ENCODE measurements around the gene SAG. TPM values are rescaled to one million over a fixed set of nuclear protein-coding genes. Genes with fewer than 3 reads are reported as not detected.
A peak's percentile ranks its signal among the peaks of the same experiment; 100 is the strongest.
"Not testable (repeated sequence)": the region's sequence is repeated elsewhere in the genome, so short reads cannot be mapped to it uniquely, and the experiment has no call there.

Gene SAG
- total RNA-seq, 8 experiments from 2014 or later = 0.16 to 10.3 (median 1.7) TPM; not detected in 1

DNA sequence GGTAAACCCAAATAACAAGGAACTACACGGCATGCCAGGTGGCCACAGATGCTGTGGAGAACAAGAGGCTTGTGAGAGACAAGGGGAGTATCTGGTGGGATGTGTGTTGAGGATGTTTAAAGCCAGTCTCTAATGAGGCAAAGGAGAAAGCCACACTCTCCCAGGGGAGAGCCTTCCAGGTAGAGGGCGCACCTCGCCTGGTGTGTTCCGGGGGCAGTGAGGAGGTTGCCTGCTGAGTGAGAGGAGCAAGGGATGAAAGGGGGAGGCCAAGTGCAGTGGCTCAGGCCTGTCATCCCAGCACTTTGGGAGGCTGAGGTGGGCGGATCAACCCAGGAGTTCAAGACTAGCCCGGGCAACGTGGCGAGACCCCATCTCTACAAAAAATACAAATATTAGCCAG lies 16.2 kb downstream of the SAG start:
- in situ Hi-C loops (cut with MboI; ENCODE audit: low pct_unique_long_range_greater_than_20kb in 2 of 9, low sequenced_read_pairs in 9 of 9, unreplicated experiment in 9 of 9) = no loop called here
- no peaks in the 10 kb centered on the region for H3K4me1 ChIP-seq (replicated peaks in 1 of 2)
- 58 to 96% (median 92%) methylated on average over 2 to 6 of the region's 8 CpGs; no CpG with 5 or more reads in 5 of the 10 experiments for WGBS, 10 experiments
- ATAC-seq (replicated peaks in 6 of 8) = no peak
- no peak overlapping the region for H3K27ac ChIP-seq
- no peak overlapping the region for H3K4me3 ChIP-seq

DNA sequence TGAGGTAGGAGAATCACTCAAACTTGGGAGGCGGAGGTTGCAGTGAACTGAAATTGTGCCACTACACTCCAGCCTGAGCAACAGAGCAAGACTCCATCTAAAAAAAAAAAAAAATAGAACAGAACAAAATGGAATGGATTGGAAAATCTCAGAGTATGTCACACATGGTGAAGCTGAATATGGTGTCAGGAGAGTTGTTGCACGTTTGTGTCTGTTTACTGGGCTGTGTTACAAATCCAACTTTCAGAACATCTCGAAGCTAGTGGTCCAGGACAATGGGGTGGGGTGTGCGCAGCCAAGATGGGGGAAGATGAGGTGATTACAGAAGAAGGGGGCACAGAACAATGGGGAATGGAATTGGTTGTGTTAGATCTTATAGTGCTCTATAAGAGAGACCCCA lies 17.6 kb downstream of the SAG start:
- Histone ChIP-seq H3K4me3 (no peak overlapping the region), H3K27ac (no peak overlapping the region), H3K4me1 (replicated peaks in 1 of 2) (peaks cover 8 to 9% of the 10 kb centered on the region in 2 donors)
- 17 to 100% (median 58%) methylated on average over 1 to 4 of the region's 4 CpGs; no CpG with 5 or more reads in 2 of the 10 experiments for WGBS, 10 experiments
- in situ Hi-C loops (cut with MboI; ENCODE audit: low pct_unique_long_range_greater_than_20kb in 2 of 9, low sequenced_read_pairs in 9 of 9, unreplicated experiment in 9 of 9) = no loop called here
- ATAC-seq (replicated peaks in 6 of 8) = no peak

DNA sequence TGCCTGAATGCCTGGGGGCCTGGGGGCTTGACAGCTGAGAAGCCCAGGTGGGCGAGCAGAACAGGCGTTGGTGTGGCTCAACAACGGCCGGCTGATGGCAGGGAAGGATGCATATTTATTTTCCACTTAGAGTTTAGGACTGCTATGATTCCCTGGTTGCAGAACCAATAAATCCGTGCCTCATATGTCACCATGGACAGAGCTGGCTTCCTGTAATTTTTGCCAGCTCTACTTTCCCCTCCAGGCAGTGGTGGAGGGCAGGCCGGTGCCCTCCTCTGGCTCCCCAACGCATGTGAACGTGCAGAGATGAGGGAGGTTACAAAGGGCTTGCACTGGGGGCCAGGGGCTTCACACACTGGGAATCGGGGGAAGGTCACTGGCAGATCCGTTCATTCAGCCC lies 18.2 kb downstream of the SAG start:
- Histone ChIP-seq H3K27ac (no peak overlapping the region), H3K4me1 (replicated peaks in 1 of 2) (peaks cover 8 to 9% of the 10 kb centered on the region in 2 donors), H3K4me3 (no peak overlapping the region)
- ATAC-seq (replicated peaks in 6 of 8) = peak in 1 of 8 experiments; percentile 37
- 26 to 100% (median 73%) methylated on average over 1 to 7 of the region's 10 CpGs; no CpG with 5 or more reads in 1 of the 10 experiments for WGBS, 10 experiments
- in situ Hi-C loops (cut with MboI; ENCODE audit: low pct_unique_long_range_greater_than_20kb in 2 of 9, low sequenced_read_pairs in 9 of 9, unreplicated experiment in 9 of 9) = no loop called here

DNA sequence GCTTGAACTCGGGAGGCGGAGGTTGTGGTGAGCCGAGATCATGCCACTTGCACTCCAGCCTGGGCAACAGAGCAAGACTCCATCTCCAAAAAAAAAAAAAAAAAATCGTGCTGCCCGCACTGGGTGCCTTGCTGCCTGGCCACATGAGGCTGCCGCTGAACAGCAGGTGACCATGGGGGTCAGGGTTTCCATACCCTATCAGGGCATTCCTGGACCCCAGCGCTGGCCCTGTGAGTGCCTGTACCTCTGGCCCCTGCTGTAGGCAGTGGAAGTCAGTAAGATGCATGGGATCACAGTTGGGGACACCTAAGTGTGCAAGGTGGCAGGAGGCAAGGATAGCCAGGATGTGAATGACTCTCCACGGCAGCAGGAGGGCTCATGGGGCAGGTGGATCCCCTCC lies 18.9 kb downstream of the SAG start:
- H3K27ac ChIP-seq = no peak overlapping the region
- peaks cover 8 to 9% of the 10 kb centered on the region in 2 donors for H3K4me1 ChIP-seq (replicated peaks in 1 of 2)
- no peak overlapping the region for H3K4me3 ChIP-seq
- in situ Hi-C loops (cut with MboI; ENCODE audit: low pct_unique_long_range_greater_than_20kb in 2 of 9, low sequenced_read_pairs in 9 of 9, unreplicated experiment in 9 of 9) = no loop called here
- 38 to 100% (median 72%) methylated on average over 1 to 4 of the region's 8 CpGs; no CpG with 5 or more reads in 3 of the 10 experiments for WGBS, 10 experiments
- no peak for ATAC-seq (replicated peaks in 6 of 8)

DNA sequence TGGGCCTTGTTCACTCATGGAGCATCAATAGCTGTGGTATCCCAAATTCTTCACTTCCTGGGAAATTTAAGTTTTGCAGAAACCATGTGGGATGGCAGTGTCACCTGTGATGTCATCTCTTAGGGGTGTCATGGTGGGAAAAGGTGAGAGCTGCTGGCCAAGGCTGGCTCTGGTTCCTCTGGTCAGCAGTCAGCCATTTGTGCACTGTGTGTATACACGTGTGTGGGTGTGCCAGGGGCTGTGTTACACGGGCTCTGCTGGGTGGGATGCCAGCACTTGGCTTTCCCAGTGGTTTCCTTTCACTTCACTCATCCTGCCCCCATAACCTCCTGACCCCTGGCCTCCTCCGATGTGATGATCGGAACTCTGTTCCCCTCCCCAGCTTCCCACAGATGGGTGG lies 21.3 kb downstream of the SAG start:
- no peak overlapping the region for H3K27ac ChIP-seq
- in situ Hi-C loops (cut with MboI; ENCODE audit: low pct_unique_long_range_greater_than_20kb in 2 of 9, low sequenced_read_pairs in 9 of 9, unreplicated experiment in 9 of 9) = no loop called here
- ATAC-seq (replicated peaks in 6 of 8) = no peak
- WGBS, 10 experiments = 30 to 92% (median 60%) methylated on average over 1 to 2 of the region's 4 CpGs; no CpG with 5 or more reads in 7 of the 10 experiments
- peaks cover 8 to 9% of the 10 kb centered on the region in 2 donors for H3K4me1 ChIP-seq (replicated peaks in 1 of 2)
- no peak overlapping the region for H3K4me3 ChIP-seq

DNA sequence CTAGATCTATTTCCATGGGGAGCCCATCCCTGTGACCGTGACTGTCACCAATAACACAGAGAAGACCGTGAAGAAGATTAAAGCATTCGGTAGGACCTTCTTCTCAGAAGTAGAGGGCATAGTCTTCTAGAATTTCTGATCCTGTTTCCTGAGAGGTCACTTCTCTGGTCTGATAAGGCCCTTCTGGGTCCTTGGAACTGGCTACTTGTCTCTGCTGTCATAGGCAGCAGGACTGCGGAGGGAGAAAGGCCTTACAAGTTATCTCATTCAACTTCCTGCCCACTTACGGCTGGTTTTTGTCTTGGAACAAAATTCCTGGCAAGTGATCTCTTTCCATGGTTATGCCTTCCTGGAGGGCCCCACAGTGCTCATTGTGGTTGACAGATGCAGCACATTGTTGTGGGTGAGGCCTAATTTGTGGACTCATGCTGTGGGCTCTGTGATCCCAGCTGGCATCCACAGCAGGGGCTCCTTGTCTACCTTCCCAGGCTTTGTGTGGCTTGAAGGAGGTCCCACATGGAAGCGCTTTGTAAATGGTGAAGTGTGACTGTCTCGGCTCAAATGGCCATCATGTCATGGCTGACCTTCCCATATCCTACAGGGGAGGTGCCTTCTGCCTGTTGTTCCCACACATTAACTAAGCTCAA lies 22.0 kb downstream of the SAG start:
- H3K4me1 ChIP-seq (replicated peaks in 1 of 2) = peaks cover 8 to 9% of the 10 kb centered on the region in 2 donors
- no peak overlapping the region for H3K4me3 ChIP-seq
- 14 to 100% (median 57%) methylated on average over 1 to 5 of the region's 7 CpGs; no CpG with 5 or more reads in 2 of the 10 experiments for WGBS, 10 experiments
- in situ Hi-C loops (cut with MboI; ENCODE audit: low pct_unique_long_range_greater_than_20kb in 2 of 9, low sequenced_read_pairs in 9 of 9, unreplicated experiment in 9 of 9) = no loop called here
- H3K27ac ChIP-seq = no peak overlapping the region
- ATAC-seq (replicated peaks in 6 of 8) = peak in 6 of 8 experiments; percentile 32 to 85 (median 51)

DNA sequence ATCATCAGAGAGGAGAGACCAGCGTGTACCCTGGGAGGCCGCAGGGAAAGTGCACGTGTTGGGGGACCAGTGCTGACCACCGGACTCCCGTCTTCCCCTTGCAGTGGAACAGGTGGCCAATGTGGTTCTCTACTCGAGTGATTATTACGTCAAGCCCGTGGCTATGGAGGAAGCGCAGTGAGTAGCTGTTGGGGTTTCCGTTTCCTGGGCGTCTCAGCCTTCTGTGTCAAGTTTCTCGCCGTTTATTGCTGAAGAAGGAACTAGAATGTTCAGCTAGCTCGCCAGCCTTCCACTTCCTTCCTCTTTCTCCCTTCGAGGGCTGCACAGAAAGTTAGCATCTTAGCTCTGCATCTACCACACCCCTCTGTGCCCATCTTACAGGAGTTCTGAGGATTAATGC lies 23.9 kb downstream of the SAG start:
- no peak for ATAC-seq (replicated peaks in 6 of 8)
- in situ Hi-C loops (cut with MboI; ENCODE audit: low pct_unique_long_range_greater_than_20kb in 2 of 9, low sequenced_read_pairs in 9 of 9, unreplicated experiment in 9 of 9) = no loop called here
- peaks cover 8 to 9% of the 10 kb centered on the region in 2 donors for H3K4me1 ChIP-seq (replicated peaks in 1 of 2)
- no peak overlapping the region for H3K27ac ChIP-seq
- 68 to 100% (median 88%) methylated on average over 4 to 9 of the region's 15 CpGs; no CpG with 5 or more reads in 5 of the 10 experiments for WGBS, 10 experiments
- no peak overlapping the region for H3K4me3 ChIP-seq

DNA sequence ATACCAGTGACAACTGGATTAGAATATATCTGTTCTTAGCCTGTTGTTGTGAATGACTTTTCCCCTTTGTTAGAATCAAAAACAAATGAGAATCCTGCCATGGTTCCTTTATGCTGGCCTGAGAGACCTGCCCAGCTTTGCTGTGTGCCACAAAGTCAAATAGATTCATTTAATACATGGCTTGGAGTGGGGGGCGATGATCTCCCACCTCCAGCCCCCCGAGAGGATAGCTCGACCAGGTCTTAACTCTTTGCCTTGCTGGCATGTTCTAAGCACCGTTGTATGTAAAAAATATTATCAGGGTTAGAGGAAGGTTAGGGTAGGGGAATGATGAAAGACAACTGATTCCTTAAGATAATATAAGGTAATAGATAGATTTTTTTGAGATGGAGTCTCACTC lies 24.5 kb downstream of the SAG start:
- in situ Hi-C loops (cut with MboI; ENCODE audit: low pct_unique_long_range_greater_than_20kb in 2 of 9, low sequenced_read_pairs in 9 of 9, unreplicated experiment in 9 of 9) = no loop called here
- 67 to 100% (median 90%) methylated on average over 1 to 4 of the region's 4 CpGs; no CpG with 5 or more reads in 6 of the 10 experiments for WGBS, 10 experiments
- H3K27ac ChIP-seq = no peak overlapping the region
- H3K4me1 ChIP-seq (replicated peaks in 1 of 2) = peaks cover 8 to 9% of the 10 kb centered on the region in 2 donors
- H3K4me3 ChIP-seq = no peak overlapping the region
- no peak for ATAC-seq (replicated peaks in 6 of 8)

DNA sequence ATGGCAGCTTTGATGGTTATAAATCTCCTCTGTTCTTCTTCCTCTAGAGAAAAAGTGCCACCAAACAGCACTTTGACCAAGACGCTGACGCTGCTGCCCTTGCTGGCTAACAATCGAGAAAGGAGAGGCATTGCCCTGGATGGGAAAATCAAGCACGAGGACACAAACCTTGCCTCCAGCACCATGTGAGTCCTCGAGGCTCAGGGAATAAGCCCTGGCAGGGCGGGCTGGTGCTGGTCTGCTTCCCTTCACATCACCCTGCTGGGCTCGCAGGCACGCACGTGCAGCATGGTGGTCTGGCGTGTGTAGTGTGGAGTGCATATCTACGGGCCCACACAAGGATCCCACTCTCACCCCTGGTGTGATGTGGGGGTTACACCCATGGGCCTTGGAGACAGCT lies 27.3 kb downstream of the SAG start:
- H3K27ac ChIP-seq = no peak overlapping the region
- ATAC-seq (replicated peaks in 6 of 8) = no peak
- WGBS, 10 experiments = 50 to 93% (median 74%) methylated on average over 1 to 6 of the region's 11 CpGs; no CpG with 5 or more reads in 6 of the 10 experiments
- in situ Hi-C loops (cut with MboI; ENCODE audit: low pct_unique_long_range_greater_than_20kb in 2 of 9, low sequenced_read_pairs in 9 of 9, unreplicated experiment in 9 of 9) = no loop called here
- H3K4me3 ChIP-seq = no peak overlapping the region
- peaks cover 2% of the 10 kb centered on the region in 2 donors for H3K4me1 ChIP-seq (replicated peaks in 1 of 2)

DNA sequence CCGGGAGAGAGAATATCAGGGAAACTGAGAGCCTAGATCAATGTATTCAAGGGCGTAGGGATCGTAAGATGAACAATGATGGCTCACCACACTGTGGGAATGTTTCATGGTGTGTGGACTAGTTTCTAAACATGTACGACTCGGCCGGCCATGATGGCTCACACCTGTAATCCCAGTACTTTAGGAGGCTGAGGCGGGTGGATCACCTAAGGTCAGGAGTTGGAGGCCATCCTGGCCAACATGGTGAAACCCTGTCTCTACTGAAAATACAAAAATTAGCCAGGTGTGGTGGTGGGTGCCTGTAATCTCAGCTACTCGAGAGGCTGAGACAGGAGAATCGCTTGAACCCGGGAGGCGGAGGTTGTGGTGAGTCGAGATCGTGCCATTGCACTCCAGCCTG lies 28.5 kb downstream of the SAG start:
- H3K4me1 ChIP-seq (replicated peaks in 1 of 2); H3K27ac ChIP-seq; in situ Hi-C loops (cut with MboI; ENCODE audit: low pct_unique_long_range_greater_than_20kb in 2 of 9, low sequenced_read_pairs in 9 of 9, unreplicated experiment in 9 of 9); H3K4me3 ChIP-seq; ATAC-seq (replicated peaks in 6 of 8): not testable (repeated sequence)
- 62 to 100% (median 91%) methylated on average over 1 to 13 of the region's 13 CpGs; no CpG with 5 or more reads in 2 of the 10 experiments for WGBS, 10 experiments

DNA sequence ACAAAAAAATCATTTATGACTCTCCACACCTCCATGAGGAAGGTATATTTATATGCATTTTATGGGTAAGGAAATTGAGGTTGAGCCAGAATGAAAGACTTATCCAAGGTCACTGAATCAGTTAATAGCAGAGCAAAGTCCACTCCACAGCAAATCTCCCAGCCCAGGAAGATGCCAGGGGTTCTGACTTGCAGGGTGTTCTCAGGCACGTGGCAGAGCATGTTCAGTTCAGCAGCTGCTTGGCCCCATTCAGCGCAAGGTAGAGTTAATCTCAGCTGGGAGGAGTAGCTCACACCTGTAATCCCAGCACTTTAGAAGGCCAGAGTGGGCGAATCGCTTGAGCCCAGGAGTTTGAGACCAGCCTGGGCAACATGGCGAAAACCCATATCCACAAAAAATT lies 28.9 kb downstream of the SAG start:
- Histone ChIP-seq H3K4me1 (replicated peaks in 1 of 2) (no peaks in the 10 kb centered on the region), H3K27ac (no peak overlapping the region), H3K4me3 (no peak overlapping the region)
- no peak for ATAC-seq (replicated peaks in 6 of 8)
- 43 to 92% (median 85%) methylated on average over 1 to 4 of the region's 5 CpGs; no CpG with 5 or more reads in 6 of the 10 experiments for WGBS, 10 experiments
- in situ Hi-C loops (cut with MboI; ENCODE audit: low pct_unique_long_range_greater_than_20kb in 2 of 9, low sequenced_read_pairs in 9 of 9, unreplicated experiment in 9 of 9) = no loop called here

DNA sequence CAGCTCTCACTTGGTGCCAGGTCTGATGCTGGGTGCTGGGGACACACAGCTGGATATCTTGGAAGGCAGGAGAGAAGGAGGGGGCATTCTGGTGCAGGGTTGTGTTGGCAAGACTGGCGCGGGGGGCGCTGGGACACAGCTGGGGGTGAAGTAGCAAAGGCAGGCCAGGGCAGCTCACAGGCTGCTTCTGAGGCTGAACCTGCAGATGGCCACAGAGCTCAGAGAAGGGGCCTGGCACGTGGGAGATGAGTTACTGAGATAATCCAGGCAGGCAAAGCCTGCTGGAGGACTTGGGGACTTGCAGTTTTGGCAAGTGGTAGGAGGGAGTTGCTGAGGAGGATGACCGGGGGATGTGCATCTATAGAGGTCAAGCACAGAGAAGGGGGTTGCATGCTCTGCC lies 30.4 kb downstream of the SAG start:
- Histone ChIP-seq H3K4me3 (no peak overlapping the region), H3K4me1 (replicated peaks in 1 of 2) (no peaks in the 10 kb centered on the region), H3K27ac (no peak overlapping the region)
- 67 to 100% methylated on average over 1 of the region's 5 CpGs; no CpG with 5 or more reads in 8 of the 10 experiments for WGBS, 10 experiments
- ATAC-seq (replicated peaks in 6 of 8) = peak in 1 of 8 experiments; percentile 55
- in situ Hi-C loops (cut with MboI; ENCODE audit: low pct_unique_long_range_greater_than_20kb in 2 of 9, low sequenced_read_pairs in 9 of 9, unreplicated experiment in 9 of 9) = no loop called here

DNA sequence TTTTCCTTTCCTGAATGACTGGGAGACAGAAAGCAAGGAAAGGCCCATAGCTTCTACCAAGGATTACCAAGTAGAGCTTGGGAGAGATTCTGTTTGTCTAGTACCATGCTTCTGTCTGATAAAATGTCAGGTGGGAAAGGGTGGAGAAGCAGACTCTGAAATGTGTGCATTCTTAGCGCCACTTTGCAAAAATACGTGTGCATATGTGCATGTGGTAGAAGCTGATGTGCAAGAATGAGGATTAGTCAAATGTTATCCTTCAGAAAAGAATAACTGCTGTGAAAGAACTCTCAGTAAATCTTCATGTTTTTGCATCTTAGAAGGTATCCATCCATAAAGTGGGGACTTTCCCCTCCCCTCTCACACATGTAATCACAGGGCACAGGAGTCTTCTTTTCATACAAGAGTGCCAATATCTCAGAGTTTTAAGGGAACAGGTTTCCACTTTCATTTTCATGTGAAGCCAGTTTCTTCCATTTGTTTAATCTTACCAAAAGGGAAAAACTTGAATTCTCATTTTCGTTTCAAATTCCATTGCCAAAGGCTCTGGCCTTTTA lies 31.3 kb downstream of the SAG start:
- in situ Hi-C loops (cut with MboI; ENCODE audit: low pct_unique_long_range_greater_than_20kb in 2 of 9, low sequenced_read_pairs in 9 of 9, unreplicated experiment in 9 of 9) = no loop called here
- peak in 3 of 8 experiments; percentile 86 to 88 (median 86) for ATAC-seq (replicated peaks in 6 of 8)

More for the DNA sequence above, 31.3 kb downstream of the SAG start:
- Histone ChIP-seq H3K4me1 (replicated peaks in 1 of 2) (no peaks in the 10 kb centered on the region), H3K27ac (no peak overlapping the region), H3K4me3 (no peak overlapping the region)
- 11 to 80% (median 44%) methylated on average over 1 to 3 of the region's 3 CpGs; no CpG with 5 or more reads in 1 of the 10 experiments for WGBS, 10 experiments
